ENCODE measurements around the gene RGPD6.
"Not testable (repeated sequence)": the region's sequence is repeated elsewhere in the genome, so short reads cannot be mapped to it uniquely, and the experiment has no call there.

RGPD6 gene

DNA sequence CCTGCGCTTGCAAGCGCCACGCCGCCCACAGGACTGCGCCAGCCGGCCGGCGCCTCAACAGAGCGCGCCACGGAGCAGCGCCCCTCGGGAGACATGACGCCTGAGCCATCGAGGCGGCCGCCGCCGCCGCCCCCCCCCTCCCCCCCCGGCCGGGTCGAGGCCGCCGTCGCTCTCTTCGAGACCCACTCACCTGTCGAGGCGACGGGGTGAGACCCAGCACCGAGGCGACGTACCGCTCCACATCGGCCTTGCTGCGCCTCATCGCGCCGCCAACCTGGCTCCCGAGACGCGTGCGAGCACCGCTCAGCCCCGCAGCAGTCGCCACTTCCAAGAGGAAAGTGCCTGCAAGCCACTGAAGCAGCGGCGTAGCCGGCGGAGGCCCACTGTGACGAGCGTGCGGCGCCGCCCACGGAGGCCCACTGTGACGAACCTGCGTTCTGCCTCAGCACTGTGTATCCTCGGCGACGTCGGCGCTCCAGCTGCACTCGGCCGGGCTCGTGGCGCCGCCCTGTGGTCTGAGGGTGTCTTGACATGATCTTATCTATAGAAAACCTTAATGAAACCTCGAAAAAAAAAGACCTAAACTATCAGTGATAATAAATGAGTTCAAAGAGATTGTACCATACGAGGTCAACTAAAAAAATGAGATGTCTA is at the start of gene RGPD6:
RGPD6 (minus strand) TSS at position 460 of the 654 bp plus-strand sequence; CDS start at position 262, 198 bp downstream.
- not testable (repeated sequence) for H3K4me1 ChIP-seq (ENCODE audit: insufficient read depth, low read length); H3K9ac ChIP-seq (ENCODE audit: low read depth, low read length); H3K4me3 ChIP-seq (ENCODE audit: low read length); H3K27me3 ChIP-seq (ENCODE audit: insufficient read depth, low read length); H3K9me3 ChIP-seq (ENCODE audit: insufficient read depth, low read depth, low read length); H3K27ac ChIP-seq (ENCODE audit: low read length); H3K36me3 ChIP-seq (ENCODE audit: insufficient read depth, low read depth, low read length)

DNA sequence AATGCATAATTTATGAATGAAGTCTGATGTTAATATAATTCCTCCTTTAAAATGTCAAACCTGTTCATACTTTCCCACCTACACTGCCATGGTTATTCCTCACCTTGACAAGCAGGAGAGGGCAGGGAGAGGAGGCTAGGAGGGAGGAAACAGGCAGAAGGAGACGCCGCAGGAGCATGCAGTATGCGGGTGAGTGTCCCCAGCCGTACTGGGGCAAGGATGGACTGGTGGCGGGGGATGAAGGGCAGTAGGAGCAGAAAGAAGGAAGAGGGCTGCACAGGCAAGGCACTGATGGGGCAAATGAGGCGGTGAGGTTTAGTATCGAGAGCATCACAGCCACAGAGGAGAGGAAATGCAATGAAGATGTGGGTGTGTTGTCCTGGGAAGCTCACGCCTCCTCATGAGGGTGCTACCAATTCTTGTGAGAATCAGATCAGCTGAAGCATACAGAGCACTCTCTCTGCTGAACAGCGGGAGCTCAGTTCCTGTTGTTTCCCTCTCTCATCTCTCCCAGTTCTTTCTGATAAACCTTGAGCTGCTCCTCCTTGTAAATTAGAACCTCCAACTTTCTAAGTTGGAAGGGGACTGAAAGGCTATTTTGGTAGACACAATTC is 42.4 kb upstream of the RGPD6 start:
- not testable (repeated sequence) for H3K27ac ChIP-seq (ENCODE audit: low read length); H3K36me3 ChIP-seq (ENCODE audit: insufficient read depth, low read depth, low read length); H3K9me3 ChIP-seq (ENCODE audit: insufficient read depth, low read depth, low read length); H3K9ac ChIP-seq (ENCODE audit: low read depth, low read length); H3K4me1 ChIP-seq (ENCODE audit: insufficient read depth, low read length); H3K27me3 ChIP-seq (ENCODE audit: insufficient read depth, low read length); H3K4me3 ChIP-seq (ENCODE audit: low read length)

DNA sequence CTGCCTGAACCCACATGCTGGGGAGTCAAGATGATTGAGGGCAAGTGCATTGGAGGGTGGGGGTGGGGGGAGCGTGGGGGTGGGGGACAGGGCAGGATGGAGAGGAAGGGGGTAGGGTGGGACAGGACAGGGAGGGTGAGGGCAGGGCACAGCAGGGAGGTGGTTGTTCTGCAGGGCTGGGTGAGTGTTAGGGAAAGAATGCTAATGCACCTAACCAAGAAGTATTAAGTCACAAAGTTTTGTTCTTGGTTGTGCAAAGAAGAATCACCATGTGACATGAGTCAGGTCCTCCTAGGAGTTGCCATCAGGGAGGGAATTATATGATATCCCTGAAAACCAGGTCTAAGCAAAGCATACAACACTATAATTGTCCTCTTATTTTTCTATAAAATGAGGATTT is 36.9 kb upstream of the RGPD6 start:
- H3K9me3 ChIP-seq (ENCODE audit: insufficient read depth, low read depth, low read length); H3K4me1 ChIP-seq (ENCODE audit: insufficient read depth, low read length); H3K4me3 ChIP-seq (ENCODE audit: low read length); H3K27ac ChIP-seq (ENCODE audit: low read length); H3K27me3 ChIP-seq (ENCODE audit: insufficient read depth, low read length); H3K9ac ChIP-seq (ENCODE audit: low read depth, low read length); H3K36me3 ChIP-seq (ENCODE audit: insufficient read depth, low read depth, low read length): not testable (repeated sequence)

DNA sequence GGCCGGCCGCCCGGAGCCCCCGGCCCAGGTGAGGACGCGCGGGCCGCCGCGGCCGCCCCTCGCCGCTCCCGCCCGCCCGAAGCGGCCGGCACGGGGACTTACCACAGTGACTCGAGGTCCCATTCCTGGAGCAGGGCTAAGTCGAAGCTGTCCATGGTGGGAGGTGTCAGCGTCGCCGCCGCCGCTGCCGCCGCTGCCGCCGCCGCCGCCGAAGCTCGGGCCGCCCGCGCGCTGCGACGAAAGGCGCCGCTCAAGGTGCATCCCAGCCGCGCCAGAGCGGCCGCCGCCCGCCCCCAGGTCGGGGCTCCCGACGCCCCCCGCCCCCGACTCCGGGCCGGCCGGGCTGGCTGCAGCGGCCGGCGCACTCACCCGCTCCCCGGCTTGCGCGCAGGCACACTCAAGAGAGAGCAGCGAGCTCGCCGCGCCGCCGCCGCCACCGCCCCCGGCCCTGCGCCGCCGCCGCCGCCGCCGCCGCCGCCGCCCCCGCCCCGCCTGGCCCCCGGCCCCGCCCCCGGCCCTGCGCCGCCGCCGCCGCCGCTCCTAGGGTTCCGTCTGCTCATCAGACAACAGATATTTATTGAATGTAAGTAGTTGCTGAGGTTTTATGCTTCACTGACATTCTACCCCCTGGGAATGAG is 33.7 kb upstream of the RGPD6 start:
- not testable (repeated sequence) for H3K4me1 ChIP-seq (ENCODE audit: insufficient read depth, low read length); H3K9ac ChIP-seq (ENCODE audit: low read depth, low read length); H3K9me3 ChIP-seq (ENCODE audit: insufficient read depth, low read depth, low read length); H3K4me3 ChIP-seq (ENCODE audit: low read length); H3K27ac ChIP-seq (ENCODE audit: low read length); H3K36me3 ChIP-seq (ENCODE audit: insufficient read depth, low read depth, low read length); H3K27me3 ChIP-seq (ENCODE audit: insufficient read depth, low read length)

DNA sequence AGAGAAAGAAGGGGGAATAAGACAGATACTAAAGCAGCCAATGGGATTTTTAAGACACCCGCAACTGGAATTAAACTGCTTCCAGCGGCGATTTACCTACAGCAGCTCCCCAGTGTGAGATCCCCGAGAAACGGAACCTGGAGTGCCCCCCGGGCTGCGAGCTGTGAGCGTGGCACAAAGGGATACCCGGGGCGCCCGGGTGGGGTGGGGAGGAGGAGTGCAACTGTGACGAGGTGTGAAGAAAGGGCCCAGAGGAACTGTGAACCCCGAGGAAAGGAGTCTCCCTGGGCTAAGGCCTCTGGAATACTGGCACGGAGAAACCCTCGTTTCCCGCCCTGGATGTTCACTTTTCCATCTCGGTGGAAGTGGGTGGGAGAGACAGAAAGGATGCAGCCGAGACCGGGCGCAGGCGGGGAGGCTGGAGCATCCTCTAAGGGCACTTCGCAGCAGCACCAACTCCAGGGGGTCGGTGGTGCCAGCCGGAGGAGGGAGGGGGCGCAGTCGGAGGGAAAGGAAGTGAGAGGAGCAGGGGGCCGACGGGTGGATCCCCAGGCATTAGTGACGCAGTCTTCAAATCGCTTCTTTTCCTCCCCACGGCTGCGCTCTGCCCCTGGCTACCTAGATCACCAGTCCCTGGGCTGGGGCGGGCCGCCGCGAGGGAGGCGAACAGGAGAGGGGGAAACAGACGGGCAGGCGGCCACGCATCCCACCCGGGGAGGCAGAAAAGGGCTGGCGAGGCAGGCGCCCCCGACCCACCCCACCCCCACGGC is 33.0 kb upstream of the RGPD6 start:
- not testable (repeated sequence) for H3K9ac ChIP-seq (ENCODE audit: low read depth, low read length); H3K27ac ChIP-seq (ENCODE audit: low read length); H3K4me3 ChIP-seq (ENCODE audit: low read length); H3K4me1 ChIP-seq (ENCODE audit: insufficient read depth, low read length); H3K27me3 ChIP-seq (ENCODE audit: insufficient read depth, low read length); H3K9me3 ChIP-seq (ENCODE audit: insufficient read depth, low read depth, low read length); H3K36me3 ChIP-seq (ENCODE audit: insufficient read depth, low read depth, low read length)

DNA sequence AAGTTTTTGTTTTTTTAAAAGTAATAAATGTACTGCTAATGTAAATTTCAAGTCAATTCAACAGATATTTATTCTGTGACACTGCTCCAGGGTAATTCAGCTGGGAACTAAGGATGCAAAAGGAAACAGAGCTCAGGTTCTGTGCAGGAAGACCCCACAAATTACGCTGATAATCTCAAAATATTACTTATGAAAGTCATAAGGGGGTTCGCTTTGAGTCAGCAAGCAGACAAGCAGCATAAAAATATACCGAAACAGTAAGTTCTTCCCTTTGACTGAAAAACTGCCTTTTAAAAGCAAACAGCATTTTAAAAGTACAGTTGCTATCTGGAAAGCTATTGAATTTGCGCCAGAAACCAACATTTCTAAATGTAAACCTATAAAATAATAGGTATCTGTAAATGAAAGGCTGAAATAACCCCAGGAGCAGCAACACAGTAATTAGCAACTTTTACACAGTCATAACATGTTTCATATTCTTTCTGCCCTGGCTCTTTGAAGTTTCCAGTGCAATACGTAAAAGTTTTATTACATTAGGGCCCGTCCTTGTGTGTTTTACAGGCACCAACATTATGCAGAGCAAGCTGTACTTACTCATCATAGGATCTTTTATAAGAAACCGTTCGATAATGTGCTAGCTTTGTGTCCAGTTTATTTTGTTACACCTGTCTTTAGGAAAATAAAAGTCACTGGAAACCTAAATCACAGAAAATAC is 31.9 kb upstream of the RGPD6 start:
- not testable (repeated sequence) for H3K27me3 ChIP-seq (ENCODE audit: insufficient read depth, low read length); H3K4me1 ChIP-seq (ENCODE audit: insufficient read depth, low read length); H3K9me3 ChIP-seq (ENCODE audit: insufficient read depth, low read depth, low read length); H3K9ac ChIP-seq (ENCODE audit: low read depth, low read length); H3K27ac ChIP-seq (ENCODE audit: low read length); H3K4me3 ChIP-seq (ENCODE audit: low read length); H3K36me3 ChIP-seq (ENCODE audit: insufficient read depth, low read depth, low read length)

DNA sequence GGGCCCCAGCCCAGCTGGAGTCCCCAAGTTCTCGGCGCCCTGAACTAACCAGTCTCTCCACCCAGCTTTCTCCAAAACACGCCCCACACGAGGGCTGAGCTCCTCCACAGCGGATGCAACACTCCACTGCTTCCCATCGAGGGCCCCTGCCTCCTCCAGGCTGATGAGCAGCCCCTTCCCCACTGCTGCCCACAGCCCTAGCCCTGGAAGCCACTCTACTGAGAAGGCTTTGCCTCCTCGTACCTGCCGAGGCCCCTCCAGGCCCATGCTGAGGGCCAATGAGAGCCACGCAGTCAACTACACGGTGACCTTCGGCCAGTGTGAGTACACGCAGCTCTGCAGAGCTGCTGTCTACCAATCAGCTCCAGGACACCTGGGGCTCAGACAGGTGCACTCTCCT is 28.0 kb upstream of the RGPD6 start:
- not testable (repeated sequence) for H3K36me3 ChIP-seq (ENCODE audit: insufficient read depth, low read depth, low read length); H3K9me3 ChIP-seq (ENCODE audit: insufficient read depth, low read depth, low read length); H3K9ac ChIP-seq (ENCODE audit: low read depth, low read length); H3K4me3 ChIP-seq (ENCODE audit: low read length); H3K27ac ChIP-seq (ENCODE audit: low read length); H3K27me3 ChIP-seq (ENCODE audit: insufficient read depth, low read length); H3K4me1 ChIP-seq (ENCODE audit: insufficient read depth, low read length)

DNA sequence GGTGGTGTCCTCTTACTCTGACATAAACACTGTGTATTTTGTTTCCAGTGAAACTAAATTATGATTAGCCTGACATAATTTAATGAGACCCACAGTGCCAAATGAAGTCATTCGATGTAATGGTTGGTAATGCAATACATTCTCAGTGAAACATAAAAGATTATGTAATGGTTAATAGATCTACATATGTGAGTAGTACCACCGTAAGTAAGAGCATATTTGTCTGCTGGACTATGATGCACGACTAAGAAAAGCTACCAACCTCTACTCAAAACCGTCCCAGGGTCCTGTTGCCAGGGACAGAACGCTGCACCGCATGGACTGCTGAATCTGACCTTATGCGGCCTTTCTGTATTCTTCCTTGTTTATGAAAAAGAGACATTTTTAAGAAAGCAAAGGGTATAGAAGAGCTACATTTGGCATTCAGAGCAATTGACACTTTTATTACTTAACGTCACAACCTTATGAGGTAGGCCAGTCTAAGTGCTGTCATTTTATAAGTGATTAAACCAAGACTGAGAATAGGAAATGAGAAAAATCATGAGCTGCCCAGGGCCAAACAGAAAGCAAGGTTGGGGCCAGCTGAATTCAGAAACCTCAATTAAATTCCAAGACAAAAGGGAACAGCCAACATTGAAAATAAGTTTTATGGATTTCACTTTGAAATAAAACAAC is 27.0 kb upstream of the RGPD6 start:
- not testable (repeated sequence) for H3K27ac ChIP-seq (ENCODE audit: low read length); H3K27me3 ChIP-seq (ENCODE audit: insufficient read depth, low read length); H3K9ac ChIP-seq (ENCODE audit: low read depth, low read length); H3K9me3 ChIP-seq (ENCODE audit: insufficient read depth, low read depth, low read length); H3K4me3 ChIP-seq (ENCODE audit: low read length); H3K36me3 ChIP-seq (ENCODE audit: insufficient read depth, low read depth, low read length); H3K4me1 ChIP-seq (ENCODE audit: insufficient read depth, low read length)

DNA sequence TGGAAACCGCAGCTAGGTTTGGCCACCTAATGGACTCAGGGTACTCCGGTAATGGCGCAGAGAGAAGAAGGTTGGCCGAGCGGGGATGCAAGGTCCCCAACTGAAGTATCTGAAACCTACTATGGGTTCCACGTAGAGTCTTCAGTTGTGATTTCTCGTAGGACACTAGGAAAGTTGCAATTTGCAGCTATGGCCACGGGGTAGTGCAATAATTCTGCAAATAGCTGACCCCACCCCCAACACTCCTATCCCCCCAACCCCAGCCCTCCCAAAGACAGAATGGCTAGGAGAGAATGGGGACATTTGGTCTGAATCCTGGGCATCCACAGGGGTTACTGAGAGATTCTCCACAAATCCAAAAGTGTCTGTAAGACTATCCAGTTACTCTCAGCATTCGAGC is 25.1 kb upstream of the RGPD6 start:
- not testable (repeated sequence) for H3K27ac ChIP-seq (ENCODE audit: low read length); H3K36me3 ChIP-seq (ENCODE audit: insufficient read depth, low read depth, low read length); H3K4me1 ChIP-seq (ENCODE audit: insufficient read depth, low read length); H3K4me3 ChIP-seq (ENCODE audit: low read length); H3K9me3 ChIP-seq (ENCODE audit: insufficient read depth, low read depth, low read length); H3K27me3 ChIP-seq (ENCODE audit: insufficient read depth, low read length); H3K9ac ChIP-seq (ENCODE audit: low read depth, low read length)

DNA sequence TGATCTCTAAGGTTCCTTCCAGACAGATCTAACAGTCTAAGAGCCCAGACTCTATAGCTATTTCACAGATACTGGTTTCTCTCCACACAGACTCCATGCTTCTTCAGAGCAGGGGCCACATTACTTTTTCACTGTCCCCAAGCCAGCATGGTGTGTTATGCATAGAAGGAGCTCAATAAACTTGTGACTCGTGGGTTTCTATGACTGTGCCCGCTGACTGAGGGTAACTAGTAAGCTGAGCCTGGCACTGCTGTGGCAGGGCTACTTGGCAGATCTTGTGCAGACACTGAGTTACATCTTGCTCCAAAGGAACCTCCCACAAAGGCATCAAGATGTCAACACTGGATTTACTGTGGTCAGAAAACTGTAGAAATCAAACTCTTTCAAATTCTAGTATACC is 15.0 kb upstream of the RGPD6 start:
- H3K9me3 ChIP-seq (ENCODE audit: insufficient read depth, low read depth, low read length); H3K9ac ChIP-seq (ENCODE audit: low read depth, low read length); H3K27ac ChIP-seq (ENCODE audit: low read length); H3K36me3 ChIP-seq (ENCODE audit: insufficient read depth, low read depth, low read length); H3K4me1 ChIP-seq (ENCODE audit: insufficient read depth, low read length); H3K4me3 ChIP-seq (ENCODE audit: low read length); H3K27me3 ChIP-seq (ENCODE audit: insufficient read depth, low read length): not testable (repeated sequence)

DNA sequence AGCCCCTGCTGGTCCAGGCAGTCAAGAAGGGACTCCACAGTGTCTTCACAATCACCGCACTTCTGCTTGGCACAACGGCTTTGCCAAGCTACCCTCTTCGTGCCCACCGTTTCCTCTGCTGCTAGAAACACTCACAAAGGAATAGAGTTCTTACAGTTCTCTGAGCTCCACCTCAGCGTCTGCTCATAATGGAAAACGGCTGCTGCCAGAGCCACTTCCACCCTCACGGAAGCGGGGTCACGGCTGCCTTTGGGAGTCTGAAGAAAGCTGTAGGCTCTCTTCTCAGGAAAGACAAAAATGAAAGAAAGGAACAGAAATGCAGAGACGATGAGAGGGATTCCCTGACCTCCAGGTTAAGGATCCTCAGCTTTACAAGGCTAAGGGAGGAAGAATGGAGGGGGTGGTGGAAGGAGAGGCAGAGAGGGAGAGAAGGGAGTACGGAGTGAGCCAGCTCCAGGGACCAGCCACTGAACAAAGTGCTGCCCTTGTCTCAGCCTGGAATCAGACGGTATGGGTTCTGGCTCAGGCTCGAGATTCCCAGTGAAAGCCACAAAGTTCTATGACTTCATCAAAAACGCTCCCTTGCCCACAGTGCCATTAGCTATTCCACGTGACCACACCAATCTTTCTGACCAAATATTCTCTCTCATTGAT is 12.8 kb upstream of the RGPD6 start:
- H3K36me3 ChIP-seq (ENCODE audit: insufficient read depth, low read depth, low read length); H3K9me3 ChIP-seq (ENCODE audit: insufficient read depth, low read depth, low read length); H3K9ac ChIP-seq (ENCODE audit: low read depth, low read length); H3K4me3 ChIP-seq (ENCODE audit: low read length); H3K27me3 ChIP-seq (ENCODE audit: insufficient read depth, low read length); H3K4me1 ChIP-seq (ENCODE audit: insufficient read depth, low read length); H3K27ac ChIP-seq (ENCODE audit: low read length): not testable (repeated sequence)

Measured in iPS-20b (cell line).